GM12872 (cell line): ENCODE results near the gene MED8.

ENCODE experiments used
- TF ChIP-seq, protein P1 (sequence below): IDR thresholded peaks from 3 replicates; pipeline ENCODE4 v1.5.1; 2011; ENCODE audit warnings: low read depth, mild to moderate bottlenecking, low read length, moderate library complexity; ENCODE audit not compliant: insufficient read depth

MED8 gene

DNA sequence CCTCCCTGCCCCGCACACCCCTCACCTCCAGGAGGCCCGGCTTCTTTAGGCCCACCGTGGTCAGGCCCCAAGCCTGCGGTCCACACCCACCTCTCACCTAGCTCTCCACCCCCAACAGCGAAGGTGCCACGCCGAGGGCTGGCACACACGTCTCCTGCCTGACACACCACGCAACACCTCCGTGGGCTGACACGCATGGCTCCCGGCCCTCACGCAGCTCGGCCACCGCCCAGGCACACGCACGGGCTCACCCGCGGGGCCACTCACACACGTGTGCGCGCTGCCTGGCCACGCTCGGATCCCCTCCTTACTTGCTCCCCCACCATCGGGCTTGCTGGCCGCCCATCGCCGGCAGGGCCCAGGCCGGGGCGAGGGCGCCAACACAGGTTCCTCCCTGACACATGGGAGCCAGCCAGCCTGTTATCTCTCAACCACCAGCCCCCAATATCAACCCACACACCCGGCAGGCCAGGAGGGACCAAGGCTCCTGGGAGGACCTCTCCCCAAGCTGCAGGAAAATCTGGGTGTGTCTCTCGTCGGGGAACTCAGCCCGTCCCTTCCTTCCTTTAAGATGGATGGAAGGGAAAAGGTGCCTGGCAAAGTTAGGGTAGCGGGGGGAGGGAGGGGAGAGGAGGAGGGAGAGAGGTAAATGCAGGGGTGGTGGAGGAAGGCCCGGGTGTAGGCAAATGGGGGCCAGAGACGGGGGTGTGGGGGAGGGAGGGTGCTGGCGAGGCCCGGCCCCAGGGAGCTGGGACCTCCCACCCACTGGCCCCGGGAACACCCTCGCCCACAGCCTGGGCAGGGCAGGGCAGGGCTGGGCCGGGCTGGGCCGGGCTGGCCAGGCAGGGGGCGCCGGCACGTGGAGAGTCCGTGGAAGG is 22.3 kb downstream of the MED8 start:
- TF ChIP-seq, protein P1, sequence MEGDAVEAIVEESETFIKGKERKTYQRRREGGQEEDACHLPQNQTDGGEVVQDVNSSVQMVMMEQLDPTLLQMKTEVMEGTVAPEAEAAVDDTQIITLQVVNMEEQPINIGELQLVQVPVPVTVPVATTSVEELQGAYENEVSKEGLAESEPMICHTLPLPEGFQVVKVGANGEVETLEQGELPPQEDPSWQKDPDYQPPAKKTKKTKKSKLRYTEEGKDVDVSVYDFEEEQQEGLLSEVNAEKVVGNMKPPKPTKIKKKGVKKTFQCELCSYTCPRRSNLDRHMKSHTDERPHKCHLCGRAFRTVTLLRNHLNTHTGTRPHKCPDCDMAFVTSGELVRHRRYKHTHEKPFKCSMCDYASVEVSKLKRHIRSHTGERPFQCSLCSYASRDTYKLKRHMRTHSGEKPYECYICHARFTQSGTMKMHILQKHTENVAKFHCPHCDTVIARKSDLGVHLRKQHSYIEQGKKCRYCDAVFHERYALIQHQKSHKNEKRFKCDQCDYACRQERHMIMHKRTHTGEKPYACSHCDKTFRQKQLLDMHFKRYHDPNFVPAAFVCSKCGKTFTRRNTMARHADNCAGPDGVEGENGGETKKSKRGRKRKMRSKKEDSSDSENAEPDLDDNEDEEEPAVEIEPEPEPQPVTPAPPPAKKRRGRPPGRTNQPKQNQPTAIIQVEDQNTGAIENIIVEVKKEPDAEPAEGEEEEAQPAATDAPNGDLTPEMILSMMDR = no peak

DNA sequence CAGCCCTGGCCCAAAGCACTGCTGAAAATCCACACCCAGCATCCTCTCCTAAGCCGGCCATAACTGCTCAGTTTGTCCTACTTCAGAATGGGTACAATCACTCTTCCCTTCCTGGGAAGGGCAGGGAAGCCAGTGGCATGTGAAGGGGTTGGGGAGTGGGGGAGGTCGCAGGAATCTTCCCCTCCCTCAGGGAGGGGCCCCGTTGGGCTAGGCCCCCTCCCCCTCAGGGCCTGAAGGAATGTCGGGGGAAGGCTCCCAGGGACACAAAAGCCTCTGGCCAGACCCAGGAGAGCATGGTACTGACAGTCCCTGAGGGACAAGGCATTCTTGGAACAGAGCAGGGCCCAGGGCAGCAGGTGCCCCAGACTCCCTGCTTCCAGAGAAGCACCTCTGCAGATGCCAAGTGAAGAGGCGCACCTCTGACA is 23.0 kb downstream of the MED8 start:
- TF ChIP-seq, protein P1 = no peak

DNA sequence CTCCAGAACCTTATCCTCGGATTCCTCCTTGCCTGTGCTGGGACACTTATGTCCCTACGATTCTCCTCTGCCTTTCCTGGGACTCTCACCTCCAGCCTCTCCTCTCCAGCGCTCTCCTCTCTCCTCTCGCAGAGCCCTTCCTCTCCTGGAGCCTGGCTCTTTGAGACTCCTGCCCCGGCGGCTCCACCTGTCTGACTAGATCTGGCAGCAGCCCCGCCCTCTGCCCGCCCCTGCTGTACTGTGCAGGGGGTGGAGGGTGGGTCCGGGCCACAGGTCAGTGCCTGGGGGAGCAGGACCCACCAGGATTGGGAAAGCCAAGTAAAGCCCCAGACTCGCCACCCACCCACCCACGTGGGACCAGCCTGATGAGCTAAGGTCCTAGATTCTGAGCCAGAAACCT is 23.4 kb downstream of the MED8 start:
- TF ChIP-seq, protein P1 = no peak

DNA sequence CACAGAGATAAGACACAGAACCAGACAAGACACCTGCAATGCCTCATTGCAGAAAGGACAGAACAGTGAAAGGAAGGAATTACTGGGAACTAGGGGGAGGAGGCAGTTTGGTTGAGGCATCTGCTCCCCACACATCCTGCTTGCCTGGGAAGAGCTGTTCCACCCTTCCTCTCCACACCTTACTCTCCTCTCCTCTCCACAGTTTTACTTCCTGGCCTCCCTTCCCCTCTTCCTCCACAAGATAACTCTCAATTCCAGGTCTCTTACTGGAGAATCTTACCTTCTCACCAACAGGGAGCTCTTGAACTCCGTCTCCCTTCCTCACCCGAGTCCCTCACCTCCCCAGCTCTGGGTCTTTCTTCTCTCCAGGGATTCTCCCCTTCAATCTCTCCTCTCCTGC is 23.9 kb downstream of the MED8 start:
- TF ChIP-seq, protein P1 = no peak

DNA sequence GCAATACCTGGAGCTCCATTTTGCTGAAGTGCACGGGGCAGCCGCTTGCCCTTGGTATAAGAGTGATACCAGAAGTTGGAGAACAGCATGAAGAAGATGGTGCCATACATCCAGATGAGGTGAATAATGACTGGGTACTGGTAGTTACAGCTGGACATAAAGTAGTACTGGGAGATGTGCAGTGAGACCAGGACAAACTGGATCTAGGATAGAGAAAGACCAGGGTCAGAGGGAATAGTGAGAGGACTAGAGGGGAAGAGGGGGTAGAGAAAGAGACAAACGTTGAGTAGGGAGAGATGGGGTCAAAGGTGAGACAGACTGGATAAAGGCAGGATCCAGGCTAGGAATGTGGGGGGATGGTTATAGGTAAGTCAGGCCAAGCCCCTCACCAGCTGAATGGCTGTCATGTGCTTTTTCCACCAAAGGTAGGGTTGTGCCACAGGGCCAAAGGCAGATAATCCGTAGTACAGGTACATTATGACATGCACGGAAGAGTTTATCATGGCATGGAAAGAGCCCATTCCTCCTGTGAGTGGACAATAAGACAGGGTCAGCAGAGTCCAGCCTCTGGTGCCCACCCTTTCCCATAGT is 25.6 kb downstream of the MED8 start:
- TF ChIP-seq, protein P1 = no peak

DNA sequence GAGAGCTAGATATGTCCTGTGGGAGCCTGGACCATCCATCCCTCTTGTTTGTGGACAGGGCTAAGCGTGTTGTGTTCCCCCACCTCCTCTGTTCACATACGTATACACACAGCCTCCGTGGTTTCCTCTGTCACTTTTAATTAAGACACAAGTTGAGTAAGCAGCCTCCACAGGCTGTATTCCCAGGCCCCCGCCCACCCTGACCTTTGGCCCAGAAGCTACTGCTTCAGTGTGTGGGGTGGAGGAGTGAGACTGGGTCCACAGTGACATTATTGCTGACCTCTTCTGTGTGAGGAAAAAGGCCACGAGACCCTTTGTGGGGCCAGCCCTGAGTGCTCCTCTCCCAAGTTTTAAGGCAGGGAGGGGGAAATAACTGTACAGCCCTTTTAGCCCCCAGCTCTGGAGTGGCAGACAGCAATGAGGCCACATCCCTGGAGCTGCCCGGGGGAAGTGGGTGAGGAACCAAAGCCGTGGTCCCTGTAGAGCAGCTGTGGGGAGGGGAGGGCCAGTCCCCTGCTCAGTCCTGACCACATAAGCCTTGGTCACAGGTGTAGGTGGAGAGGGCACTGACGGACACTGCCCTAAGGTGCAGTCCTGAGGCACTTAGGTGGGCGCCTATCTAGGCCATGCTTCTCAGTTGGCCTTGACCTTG is 26.2 kb downstream of the MED8 start:
- TF ChIP-seq, protein P1 = no peak

DNA sequence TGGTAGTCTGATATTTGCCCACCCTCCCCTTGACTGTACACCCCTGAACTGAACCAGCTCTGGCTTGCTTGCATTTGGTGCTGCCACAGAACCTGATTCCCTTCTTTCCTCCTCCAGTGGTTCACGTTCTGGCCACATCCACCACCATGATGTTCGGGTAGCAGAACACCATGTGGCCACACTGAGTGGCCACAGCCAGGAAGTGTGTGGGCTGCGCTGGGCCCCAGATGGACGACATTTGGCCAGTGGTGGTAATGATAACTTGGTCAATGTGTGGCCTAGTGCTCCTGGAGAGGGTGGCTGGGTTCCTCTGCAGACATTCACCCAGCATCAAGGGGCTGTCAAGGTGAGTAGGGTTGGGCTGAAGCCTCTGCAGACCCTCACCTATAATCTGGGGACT is 29.0 kb downstream of the MED8 start:
- TF ChIP-seq, protein P1 = no peak
